ENCODE results near the gene FARSA.

FARSA gene

GRCh38 chr19:12875086-12875485 is 58.4 kb downstream of the FARSA start:
- TF ChIP-seq CTCF (IDR thresholded peaks at IDR 0.05; ENCODE audit: borderline replicate concordance, control extremely low read depth, extremely low read depth, insufficient read depth, missing control alignments), result no peak
- in situ Hi-C loops (cut with MboI; ENCODE audit: low sequenced_read_pairs, unreplicated experiment), result no loop called here
- no peak for DNase-seq (ENCODE audit: low spot score)

DNA sequence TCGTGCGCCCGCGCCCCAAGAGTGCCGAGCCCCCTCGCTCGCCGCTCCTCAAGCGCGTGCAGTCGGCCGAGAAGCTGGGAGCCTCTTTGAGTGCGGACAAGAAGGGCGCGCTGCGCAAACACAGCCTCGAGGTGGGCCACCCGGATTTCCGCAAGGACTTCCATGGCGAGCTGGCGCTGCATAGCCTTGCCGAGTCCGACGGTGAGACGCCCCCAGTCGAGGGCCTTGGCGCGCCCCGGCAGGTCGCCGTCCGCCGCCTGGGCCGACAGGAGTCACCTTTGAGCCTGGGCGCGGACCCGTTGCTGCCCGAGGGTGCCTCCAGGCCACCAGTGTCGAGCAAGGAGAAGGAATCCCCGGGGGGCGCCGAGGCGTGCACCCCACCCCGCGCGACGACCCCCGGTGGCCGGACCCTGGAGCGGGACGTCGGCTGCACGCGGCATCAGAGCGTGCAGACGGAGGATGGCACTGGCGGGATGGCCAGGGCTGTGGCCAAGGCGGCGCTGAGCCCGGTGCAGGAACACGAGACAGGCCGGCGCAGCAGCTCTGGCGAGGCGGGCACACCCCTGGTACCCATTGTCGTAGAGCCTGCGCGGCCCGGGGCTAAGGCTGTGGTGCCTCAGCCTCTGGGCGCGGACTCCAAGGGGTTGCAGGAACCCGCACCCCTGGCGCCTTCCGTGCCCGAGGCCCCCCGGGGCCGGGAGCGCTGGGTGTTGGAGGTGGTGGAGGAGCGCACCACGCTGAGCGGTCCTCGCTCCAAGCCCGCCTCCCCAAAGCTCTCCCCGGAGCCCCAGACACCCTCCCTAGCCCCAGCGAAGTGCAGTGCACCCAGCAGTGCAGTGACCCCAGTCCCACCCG is 59.4 kb downstream of the FARSA start:
- no peak for DNase-seq (ENCODE audit: low spot score)
- no peak for TF ChIP-seq CTCF (IDR thresholded peaks at IDR 0.05; ENCODE audit: borderline replicate concordance, control extremely low read depth, extremely low read depth, insufficient read depth, missing control alignments)
- in situ Hi-C loops (cut with MboI; ENCODE audit: low sequenced_read_pairs, unreplicated experiment), result no loop called here

DNA sequence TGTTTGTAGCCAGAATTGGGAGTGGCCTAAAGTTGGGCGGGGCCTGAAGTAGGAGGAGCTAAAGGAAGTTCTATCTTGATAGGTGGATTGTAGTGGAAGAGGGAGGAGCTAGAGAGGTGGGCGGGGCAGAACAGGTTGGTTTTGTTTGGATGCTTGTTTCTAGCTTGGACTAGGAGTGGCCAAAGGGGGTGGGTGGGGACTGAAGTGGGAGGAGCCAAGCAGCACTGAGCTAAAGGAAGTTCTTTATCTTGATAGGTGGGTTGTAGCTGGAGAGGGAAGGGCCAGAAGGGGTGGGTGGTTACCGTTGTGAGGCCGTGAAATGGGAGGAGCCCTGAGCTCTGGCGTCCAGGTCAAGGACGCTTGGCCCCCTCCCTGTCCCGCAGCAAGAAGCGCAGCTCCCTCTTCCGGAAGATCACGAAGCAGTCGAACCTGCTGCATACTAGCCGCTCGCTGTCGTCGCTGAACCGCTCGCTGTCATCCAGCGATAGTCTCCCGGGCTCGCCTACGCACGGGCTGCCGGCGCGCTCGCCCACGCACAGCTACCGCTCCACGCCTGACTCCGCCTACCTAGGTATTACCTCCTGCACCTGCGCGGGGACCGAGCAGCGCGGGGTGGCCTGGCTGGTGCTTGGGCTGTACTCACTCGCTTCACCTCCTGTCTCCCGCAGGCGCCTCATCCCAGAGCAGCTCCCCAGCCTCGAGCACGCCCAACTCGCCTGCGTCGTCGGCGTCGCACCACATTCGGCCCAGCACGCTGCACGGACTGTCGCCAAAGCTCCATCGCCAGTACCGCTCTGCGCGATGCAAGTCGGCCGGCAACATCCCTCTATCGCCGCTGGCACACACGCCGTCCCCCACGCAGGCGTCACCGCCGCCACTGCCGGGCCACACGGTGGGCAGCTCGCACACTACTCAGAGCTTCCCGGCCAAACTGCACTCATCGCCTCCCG is 60.3 kb downstream of the FARSA start:
- peak; percentile 79 for DNase-seq (ENCODE audit: low spot score)
- in situ Hi-C loops (cut with MboI; ENCODE audit: low sequenced_read_pairs, unreplicated experiment), result no loop called here
- TF ChIP-seq CTCF (IDR thresholded peaks at IDR 0.05; ENCODE audit: borderline replicate concordance, control extremely low read depth, extremely low read depth, insufficient read depth, missing control alignments), result peak; percentile 2
